Osteocyte (in vitro differentiated cells): ENCODE results near the gene UCHL5. TPM values are rescaled to one million over a fixed set of nuclear protein-coding genes. Genes with fewer than 3 reads are reported as not detected.
"Not testable (repeated sequence)": the region's sequence is repeated elsewhere in the genome, so short reads cannot be mapped to it uniquely, and the experiment has no call there.

ENCODE experiments used
- DNase-seq: peaks from one replicate; pipeline ENCODE4 v3.0.0; 2021; ENCODE audit warnings: mixed read lengths; ENCODE audit not compliant: unreplicated experiment; ENCODE audit errors: extremely low spot score
- H3K27ac Mint-ChIP-seq: one replicate; pipeline ENCODE4 v1.8.0; 2021; ENCODE audit warnings: mild to moderate bottlenecking, mixed read lengths; ENCODE audit not compliant: unreplicated experiment
- H3K27me3 Mint-ChIP-seq: one replicate; pipeline ENCODE4 v1.8.0; 2021; ENCODE audit warnings: mixed read lengths; ENCODE audit not compliant: unreplicated experiment
- H3K36me3 Mint-ChIP-seq: one replicate; pipeline ENCODE4 v1.8.0; 2021; ENCODE audit warnings: mixed read lengths; ENCODE audit not compliant: unreplicated experiment
- H3K4me1 Mint-ChIP-seq: one replicate; pipeline ENCODE4 v1.8.0; 2021; ENCODE audit warnings: mixed read lengths; ENCODE audit not compliant: unreplicated experiment
- H3K4me3 Mint-ChIP-seq: one replicate; pipeline ENCODE4 v1.8.0; 2021; ENCODE audit warnings: mild to moderate bottlenecking, moderate library complexity, mixed read lengths; ENCODE audit not compliant: unreplicated experiment
- H3K9me3 Mint-ChIP-seq: one replicate; pipeline ENCODE4 v1.8.0; 2021; ENCODE audit warnings: mixed read lengths; ENCODE audit not compliant: unreplicated experiment
- total RNA-seq: library from RNA; stranded (reverse); gene quantifications from 2 replicates; pipeline ENCODE4 v1.2.1, GENCODE V29; 2021
- TF ChIP-seq, protein P1 (sequence below): fragments of 200-600 bp; sonication (generic); IDR thresholded peaks from 2 replicates; pipeline ENCODE4 v1.5.0; 2021; ENCODE audit warnings: antibody characterized with exemption, mild to moderate bottlenecking, moderate library complexity

The UCHL5 gene
- total RNA-seq, 1 donor from 2014 or later, result 26.7 TPM

DNA sequence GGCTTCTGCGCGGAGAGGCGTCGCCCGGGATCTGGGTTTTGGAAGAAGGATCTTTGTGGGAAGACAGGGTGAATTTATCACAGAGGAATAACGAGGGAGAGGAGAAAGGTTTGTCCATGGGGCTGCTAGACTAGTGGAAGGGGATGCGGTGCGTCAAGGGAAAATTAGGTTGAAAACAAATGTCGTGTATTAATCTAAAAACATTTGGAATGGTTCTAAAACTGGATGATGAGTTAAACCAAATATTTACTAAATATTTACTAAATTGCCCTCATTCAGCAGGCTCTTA is 899 bp upstream of the UCHL5 start:
- Mint-ChIP-seq H3K4me1 (peaks cover 35% of the 10 kb centered on the region), H3K27ac (peak overlapping the region; percentile 99), H3K36me3 (peaks cover 11% of the 10 kb centered on the region), H3K27me3 (no peaks in the 10 kb centered on the region), H3K9me3 (no peaks in the 10 kb centered on the region), H3K4me3 (peak overlapping the region; percentile 100)
- TF ChIP-seq, protein P1, sequence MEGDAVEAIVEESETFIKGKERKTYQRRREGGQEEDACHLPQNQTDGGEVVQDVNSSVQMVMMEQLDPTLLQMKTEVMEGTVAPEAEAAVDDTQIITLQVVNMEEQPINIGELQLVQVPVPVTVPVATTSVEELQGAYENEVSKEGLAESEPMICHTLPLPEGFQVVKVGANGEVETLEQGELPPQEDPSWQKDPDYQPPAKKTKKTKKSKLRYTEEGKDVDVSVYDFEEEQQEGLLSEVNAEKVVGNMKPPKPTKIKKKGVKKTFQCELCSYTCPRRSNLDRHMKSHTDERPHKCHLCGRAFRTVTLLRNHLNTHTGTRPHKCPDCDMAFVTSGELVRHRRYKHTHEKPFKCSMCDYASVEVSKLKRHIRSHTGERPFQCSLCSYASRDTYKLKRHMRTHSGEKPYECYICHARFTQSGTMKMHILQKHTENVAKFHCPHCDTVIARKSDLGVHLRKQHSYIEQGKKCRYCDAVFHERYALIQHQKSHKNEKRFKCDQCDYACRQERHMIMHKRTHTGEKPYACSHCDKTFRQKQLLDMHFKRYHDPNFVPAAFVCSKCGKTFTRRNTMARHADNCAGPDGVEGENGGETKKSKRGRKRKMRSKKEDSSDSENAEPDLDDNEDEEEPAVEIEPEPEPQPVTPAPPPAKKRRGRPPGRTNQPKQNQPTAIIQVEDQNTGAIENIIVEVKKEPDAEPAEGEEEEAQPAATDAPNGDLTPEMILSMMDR, result no peak
- no peak for DNase-seq

DNA sequence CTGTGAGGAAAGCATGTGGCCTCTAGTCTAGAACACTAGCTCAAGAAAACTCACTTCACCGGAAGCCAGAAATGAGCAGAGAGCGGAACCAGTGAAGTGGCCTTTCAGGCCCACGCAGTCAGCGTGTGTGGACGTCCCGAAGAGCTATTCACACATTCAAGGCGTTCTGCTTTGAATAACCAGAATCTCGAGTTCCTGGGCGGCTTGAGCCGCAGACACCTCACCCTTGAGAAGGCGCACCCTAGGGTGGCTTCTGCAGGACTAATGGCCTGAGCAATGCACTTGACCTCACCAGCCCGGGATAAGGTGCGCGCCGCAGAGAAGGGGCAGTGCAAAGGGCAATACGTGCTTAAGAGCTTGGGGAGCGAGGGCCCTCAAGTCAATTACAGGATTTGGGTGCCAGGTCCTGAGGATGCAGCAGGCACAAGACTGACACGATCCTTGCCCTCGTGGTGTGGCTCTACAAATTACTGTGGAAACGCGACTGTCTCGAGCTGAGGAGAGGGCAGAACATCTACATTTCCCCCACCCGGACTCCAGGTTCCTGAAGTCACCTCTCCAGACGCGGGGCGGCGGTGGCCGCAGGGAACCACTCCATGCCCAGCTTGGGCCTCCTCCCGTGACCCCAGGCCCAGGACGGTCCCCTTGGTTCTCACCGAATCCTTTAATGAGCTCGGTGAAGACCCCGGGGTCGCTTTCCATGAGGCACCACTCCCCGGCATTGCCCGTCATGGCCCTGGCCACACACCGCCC is 455 bp downstream of the UCHL5 start:
- H3K27me3 Mint-ChIP-seq, result no peaks in the 10 kb centered on the region
- DNase-seq, result no peak
- H3K4me3 Mint-ChIP-seq, result peak overlapping the region; percentile 100
- no peaks in the 10 kb centered on the region for H3K9me3 Mint-ChIP-seq
- H3K27ac Mint-ChIP-seq, result peak overlapping the region; percentile 99
- TF ChIP-seq, protein P1, result no peak
- peaks cover 11% of the 10 kb centered on the region for H3K36me3 Mint-ChIP-seq
- peaks cover 35% of the 10 kb centered on the region for H3K4me1 Mint-ChIP-seq

DNA sequence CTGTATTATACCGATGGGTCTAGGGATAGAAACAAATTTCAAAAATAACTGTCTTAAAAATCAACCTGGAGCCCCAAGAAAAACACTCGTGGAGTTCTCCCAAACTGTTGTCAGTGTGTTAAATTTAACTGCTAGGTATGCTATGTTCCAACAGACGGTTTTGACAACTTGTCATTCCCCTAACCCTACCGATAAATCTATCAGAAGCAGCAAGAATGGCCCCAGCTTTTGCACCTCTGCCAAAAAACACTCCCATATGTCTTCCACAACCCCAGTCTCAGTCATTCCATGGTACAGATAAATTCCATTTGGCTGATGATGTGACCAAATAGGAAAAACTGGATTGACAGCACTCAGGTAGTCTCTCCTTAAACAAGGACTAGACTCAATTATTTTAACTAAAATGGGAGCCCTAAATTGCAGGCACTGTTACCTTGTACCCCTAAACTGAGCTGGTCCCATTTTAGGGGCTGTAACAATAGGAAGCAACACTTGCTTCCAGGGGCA is 4.9 kb downstream of the UCHL5 start:
- DNase-seq, result no peak
- H3K9me3 Mint-ChIP-seq, result no peaks in the 10 kb centered on the region
- no peak overlapping the region for H3K27ac Mint-ChIP-seq
- peaks cover 16% of the 10 kb centered on the region for H3K4me1 Mint-ChIP-seq
- peaks cover 3% of the 10 kb centered on the region for H3K36me3 Mint-ChIP-seq
- no peaks in the 10 kb centered on the region for H3K27me3 Mint-ChIP-seq
- TF ChIP-seq, protein P1, result no peak
- H3K4me3 Mint-ChIP-seq, result no peak overlapping the region

DNA sequence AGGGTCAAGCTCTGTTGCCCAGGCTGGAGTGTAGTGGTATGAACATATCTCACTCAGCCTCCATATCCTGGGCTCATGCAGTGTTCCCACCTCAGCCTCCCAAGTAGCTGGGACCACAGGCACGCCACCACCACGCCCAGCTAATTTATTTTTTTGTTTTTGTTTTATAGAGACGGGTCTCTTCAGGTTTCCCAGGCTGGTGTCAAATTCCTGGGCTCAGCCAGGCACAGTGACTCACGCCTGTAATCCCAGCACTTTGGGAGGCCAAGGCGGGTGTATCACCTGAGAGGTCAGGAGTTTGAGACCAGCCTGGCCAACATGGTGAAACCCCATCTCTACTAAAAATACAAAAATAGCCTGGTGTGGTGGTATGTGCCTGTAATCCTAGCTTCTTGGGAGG is 10.2 kb downstream of the UCHL5 start:
- H3K27me3 Mint-ChIP-seq, H3K4me3 Mint-ChIP-seq, H3K4me1 Mint-ChIP-seq, H3K9me3 Mint-ChIP-seq, DNase-seq, H3K27ac Mint-ChIP-seq: not testable (repeated sequence)
- H3K36me3 Mint-ChIP-seq, result peaks cover 13% of the 10 kb centered on the region

DNA sequence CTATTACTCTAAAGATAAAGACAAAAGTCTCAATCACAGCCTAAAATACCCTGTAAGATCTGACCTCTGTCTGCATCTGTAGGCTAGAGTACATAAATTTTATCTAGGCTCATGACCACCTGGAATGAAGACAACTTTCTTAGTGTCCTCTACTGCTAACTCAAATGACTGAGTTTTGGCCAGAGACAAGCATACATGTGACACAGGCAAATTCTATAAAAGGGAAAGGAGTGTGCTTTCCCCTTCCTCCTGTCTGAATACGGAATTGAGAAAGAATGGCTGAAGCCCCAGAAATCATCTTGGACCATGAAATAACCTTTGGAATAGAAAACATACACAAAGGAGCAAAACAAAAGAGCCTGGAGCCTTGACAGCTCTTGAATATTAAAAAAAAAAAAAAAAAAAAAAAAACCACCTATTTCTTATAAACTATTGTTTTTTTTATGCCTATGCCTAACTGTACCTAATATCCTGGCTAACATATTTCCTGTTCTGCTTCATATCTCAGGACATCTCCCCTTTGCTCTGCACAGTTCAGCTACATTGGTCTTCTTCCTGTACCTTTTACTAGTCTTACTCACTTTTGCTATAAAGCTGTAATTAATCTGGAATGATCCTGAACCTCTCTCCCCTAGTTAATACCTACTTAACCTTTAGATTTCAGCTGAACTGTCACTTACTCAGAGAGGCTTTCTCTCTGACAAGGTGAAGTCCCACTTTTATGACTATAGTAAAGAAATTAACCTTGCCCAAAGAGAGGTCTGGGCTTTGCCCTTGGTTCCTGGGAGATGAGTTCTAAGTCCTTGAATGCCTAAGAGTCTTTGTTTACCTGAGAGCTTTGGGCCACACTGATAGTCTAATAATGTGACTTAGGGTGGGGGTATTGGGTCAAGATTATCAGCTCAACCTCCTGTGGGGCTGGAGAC is 16.1 kb downstream of the UCHL5 start:
- no peaks in the 10 kb centered on the region for H3K9me3 Mint-ChIP-seq
- H3K4me1 Mint-ChIP-seq, result no peaks in the 10 kb centered on the region
- TF ChIP-seq, protein P1, result no peak
- no peak overlapping the region for H3K27ac Mint-ChIP-seq
- H3K36me3 Mint-ChIP-seq, result peaks cover 16% of the 10 kb centered on the region
- DNase-seq, result no peak
- H3K4me3 Mint-ChIP-seq, result no peak overlapping the region
- no peaks in the 10 kb centered on the region for H3K27me3 Mint-ChIP-seq
